Fibroblast of villous mesenchyme (primary cell): ENCODE data around the gene LSS. TPM values are rescaled to one million over a fixed set of nuclear protein-coding genes. Genes with fewer than 3 reads are reported as not detected.
"Not testable (repeated sequence)": the region's sequence is repeated elsewhere in the genome, so short reads cannot be mapped to it uniquely, and the experiment has no call there.

Experiments used
- DNase-seq: peaks from one replicate; pipeline ENCODE4 v3.0.0-alpha.2; 2010; ENCODE audit warnings: low read depth
- H3K4me3 ChIP-seq: 2 replicates; pipeline ENCODE4 v1.5.1; 2011; ENCODE audit warnings: low read depth, mild to moderate bottlenecking, low read length
- total RNA-seq: library from RNA; depleted of rRNA; stranded (reverse); fragments of >200 nt; gene quantifications from 2 replicates; pipeline ENCODE4 v1.2.3, GENCODE V29; 2012
- TF ChIP-seq, protein P1 (sequence below): IDR thresholded peaks from 2 replicates; pipeline ENCODE4 v1.5.1; 2012; ENCODE audit warnings: low read depth, mild to moderate bottlenecking, low read length; ENCODE audit not compliant: insufficient read depth

Gene LSS
- total RNA-seq, 1 donor, result 139 TPM

- peak overlapping the region; percentile 85 for H3K4me3 ChIP-seq
- peak; percentile 82 for DNase-seq
- TF ChIP-seq, protein P1, sequence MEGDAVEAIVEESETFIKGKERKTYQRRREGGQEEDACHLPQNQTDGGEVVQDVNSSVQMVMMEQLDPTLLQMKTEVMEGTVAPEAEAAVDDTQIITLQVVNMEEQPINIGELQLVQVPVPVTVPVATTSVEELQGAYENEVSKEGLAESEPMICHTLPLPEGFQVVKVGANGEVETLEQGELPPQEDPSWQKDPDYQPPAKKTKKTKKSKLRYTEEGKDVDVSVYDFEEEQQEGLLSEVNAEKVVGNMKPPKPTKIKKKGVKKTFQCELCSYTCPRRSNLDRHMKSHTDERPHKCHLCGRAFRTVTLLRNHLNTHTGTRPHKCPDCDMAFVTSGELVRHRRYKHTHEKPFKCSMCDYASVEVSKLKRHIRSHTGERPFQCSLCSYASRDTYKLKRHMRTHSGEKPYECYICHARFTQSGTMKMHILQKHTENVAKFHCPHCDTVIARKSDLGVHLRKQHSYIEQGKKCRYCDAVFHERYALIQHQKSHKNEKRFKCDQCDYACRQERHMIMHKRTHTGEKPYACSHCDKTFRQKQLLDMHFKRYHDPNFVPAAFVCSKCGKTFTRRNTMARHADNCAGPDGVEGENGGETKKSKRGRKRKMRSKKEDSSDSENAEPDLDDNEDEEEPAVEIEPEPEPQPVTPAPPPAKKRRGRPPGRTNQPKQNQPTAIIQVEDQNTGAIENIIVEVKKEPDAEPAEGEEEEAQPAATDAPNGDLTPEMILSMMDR, result no peak
Observed at GRCh38 chr21:46226920-46227599, 1.5 kb downstream of the LSS start.

DNA sequence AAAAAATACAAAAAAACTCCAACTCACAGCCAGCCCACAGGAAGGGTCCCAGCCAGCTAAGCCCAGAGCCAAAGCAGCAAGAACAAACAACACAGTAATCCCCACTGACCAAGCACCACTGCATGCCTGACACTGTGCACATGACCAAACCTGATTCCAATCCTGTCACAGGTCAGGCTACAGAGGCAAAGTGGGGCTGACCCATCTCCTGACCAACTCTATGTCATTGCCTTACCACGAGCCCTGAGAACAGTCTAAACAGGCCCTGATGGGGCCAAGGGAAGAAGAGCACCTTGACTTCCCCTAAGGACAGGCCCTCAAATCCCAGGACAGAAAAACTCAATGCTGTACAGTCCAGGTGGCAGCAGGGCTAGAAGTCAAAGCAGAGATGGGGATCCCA, 2.4 kb downstream of the LSS start:
- peak overlapping the region; percentile 85 for H3K4me3 ChIP-seq
- TF ChIP-seq, protein P1, result no peak
- peak; percentile 54 for DNase-seq

GRCh38 chr21:46223661-46224060, 4.9 kb downstream of the LSS start:
- not testable (repeated sequence) for DNase-seq, H3K4me3 ChIP-seq

DNA sequence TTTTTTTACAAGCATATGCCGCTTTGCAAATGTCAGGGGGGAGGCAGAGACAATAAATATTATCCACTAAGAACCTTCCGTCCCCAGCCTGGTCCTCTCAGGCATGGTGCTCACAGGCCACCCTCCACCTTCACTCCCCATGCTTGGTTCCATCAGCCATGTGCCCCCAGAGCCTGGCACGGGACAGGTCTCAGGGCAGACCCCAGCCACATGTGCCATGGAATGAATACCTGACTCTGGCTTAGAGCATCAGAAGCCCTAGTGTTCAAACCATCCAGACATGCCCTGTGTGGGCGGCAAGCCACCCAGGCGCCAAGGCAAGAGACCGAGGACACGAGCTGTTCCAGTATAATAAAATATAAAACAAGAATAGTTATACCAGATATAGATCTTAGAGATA, 5.4 kb downstream of the LSS start:
- no peak overlapping the region for H3K4me3 ChIP-seq
- no peak for DNase-seq
- TF ChIP-seq, protein P1, result no peak

DNA sequence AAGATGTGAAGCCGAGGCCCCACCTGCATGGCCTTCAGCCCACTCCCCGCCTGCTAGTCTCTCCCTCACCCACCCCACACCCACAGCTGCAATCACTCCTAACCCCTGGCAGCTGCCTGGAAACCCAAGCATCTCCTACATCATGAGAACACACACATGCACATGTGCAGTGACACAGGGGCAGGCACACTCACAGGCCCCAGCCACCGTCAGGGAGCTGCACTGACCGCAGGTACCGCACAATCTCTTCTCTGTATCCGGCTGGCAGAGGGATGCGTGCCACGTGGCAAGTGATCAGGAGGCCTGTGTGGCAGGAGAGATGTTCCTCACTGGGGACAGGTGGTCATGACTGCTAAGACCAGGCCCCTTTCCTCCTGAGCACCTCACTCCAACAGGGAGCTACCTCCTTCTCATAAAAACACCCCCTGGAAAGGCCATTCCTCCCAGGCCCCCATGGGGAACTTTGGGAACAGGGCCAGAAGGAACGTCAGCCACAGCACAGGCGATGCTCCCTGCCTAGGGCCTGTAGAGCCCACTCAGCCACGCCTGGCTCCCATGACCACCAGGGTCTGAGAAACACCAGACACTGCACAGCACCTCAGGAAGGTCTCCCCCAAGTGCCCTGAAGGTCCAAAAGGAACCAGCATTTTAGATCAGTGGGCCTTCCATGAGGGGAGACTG, 6.0 kb downstream of the LSS start:
- TF ChIP-seq, protein P1, result no peak
- H3K4me3 ChIP-seq, result no peak overlapping the region
- no peak for DNase-seq

- H3K4me3 ChIP-seq, result no peak overlapping the region
- DNase-seq, result no peak
- TF ChIP-seq, protein P1, result no peak
Observed at GRCh38 chr21:46221664-46222435, 6.7 kb downstream of the LSS start.

DNA sequence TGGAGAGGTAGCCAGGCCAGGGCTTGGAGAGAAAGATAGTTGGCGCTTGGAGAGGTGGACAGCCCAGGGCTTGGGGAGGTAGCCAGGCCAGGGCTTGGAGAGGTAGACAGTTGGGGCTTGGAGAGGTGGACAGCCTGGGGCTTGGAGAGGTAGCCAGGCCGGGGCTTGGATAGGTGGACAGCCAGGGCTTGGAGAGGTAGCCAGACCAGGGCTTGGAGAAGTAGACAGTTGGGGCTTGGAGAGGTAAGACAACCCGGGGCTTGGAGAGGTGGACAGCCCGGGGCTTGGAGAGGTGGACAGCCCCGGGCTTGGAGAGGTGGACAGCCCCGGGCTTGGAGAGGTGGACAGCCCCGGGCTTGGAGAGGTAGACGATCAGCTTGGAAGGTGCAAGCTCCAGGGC, 7.7 kb downstream of the LSS start:
- TF ChIP-seq, protein P1, result no peak
- no peak for DNase-seq
- no peak overlapping the region for H3K4me3 ChIP-seq
